ENCODE results near the gene TTLL12.

The TTLL12 gene

GRCh38 chr22:43118953-43119458 is 67.9 kb downstream of the TTLL12 start:
- TF ChIP-seq CTCF (IDR thresholded peaks at IDR 0.05; ENCODE audit: low read depth, low read length), result no peak
- DNase-seq (ENCODE audit: extremely low read depth, low read depth), result no peak

GRCh38 chr22:43118024-43118849 is 68.7 kb downstream of the TTLL12 start:
- DNase-seq (ENCODE audit: extremely low read depth, low read depth), result no peak
- TF ChIP-seq CTCF (IDR thresholded peaks at IDR 0.05; ENCODE audit: low read depth, low read length), result no peak

GRCh38 chr22:43116932-43117331 is 70.0 kb downstream of the TTLL12 start:
- DNase-seq (ENCODE audit: extremely low read depth, low read depth), result no peak
- no peak for TF ChIP-seq CTCF (IDR thresholded peaks at IDR 0.05; ENCODE audit: low read depth, low read length)

Measured in AG09319 (cell line).